Hair follicle dermal papilla cell (primary cell): ENCODE results near the gene KCTD1. TPM values are rescaled to one million over a fixed set of nuclear protein-coding genes. Genes with fewer than 3 reads are reported as not detected.

Experiments used
- small RNA-seq: library from RNA; depleted of rRNA; stranded (forward); fragments of <200 nt; gene quantifications from one replicate; pipeline ENCODE3, GENCODE V24; 2012
- total RNA-seq: library from RNA; depleted of rRNA; stranded (reverse); fragments of >200 nt; gene quantifications from 2 replicates; pipeline ENCODE4 v1.2.3, GENCODE V29; 2012

KCTD1 gene
- 14.0 and 14.1 TPM in 2 replicates for total RNA-seq

DNA sequence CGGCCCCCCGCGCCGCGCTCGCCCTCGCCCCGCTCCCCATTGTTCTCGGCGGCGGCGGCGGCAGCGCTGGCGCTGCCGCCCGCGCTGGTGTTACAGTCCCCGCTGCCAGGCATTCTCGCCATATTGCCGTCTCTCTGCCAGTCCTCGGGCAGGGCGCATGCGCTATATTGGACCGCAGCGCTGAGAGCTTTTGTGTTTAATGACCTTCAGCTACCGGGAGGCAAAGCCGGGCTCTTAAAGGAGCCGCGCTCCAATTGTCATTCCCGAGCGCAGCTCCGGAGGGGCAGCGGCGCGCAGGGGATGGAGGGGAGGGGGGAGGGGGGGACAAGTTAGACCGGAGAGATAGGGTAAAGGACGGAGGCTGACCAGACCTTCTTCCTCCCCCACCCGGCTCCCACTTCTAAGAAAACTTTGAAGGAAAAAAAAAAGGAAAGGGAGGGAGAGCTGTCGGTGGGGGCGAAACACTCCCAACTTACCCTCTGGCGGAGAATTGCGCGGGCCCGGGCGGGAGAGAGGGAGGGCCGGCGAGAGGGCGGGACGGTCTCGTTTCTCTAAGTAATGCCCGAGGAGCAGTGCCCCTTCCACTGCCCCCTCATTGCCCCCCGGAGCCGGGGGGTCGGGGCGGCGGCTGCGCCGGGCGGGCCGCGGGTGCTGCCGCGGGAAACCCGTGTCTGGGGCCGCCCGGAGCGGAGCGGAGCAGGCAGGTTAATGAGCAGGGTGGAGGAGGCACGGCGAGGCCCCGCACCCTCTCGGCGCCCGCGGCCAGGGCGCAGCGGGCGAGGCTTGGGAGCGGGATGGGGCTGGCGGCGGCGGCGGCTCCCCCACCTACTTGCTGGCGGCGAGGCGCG, at the start of gene KCTD1:
Gene KCTD1, minus strand, starts transcription at position 139 of the 848 bp plus-strand sequence. Its CDS starts 17 bp downstream, at position 122.

Small RNAs within 50 kb of the gene (small RNA-seq; reads per million reads assigned to genes)
- gene MIR8057: not detected
